Stimulated activated CD4-positive, alpha-beta T cell treated with anti-CD3 and anti-CD28 coated beads, Interleukin-1b, Interleukin-23, amount 100 ng/mL, for 48 hours (primary cell): Measurements from ENCODE around the gene DAGLB.
"Not testable (repeated sequence)": the region's sequence is repeated elsewhere in the genome, so short reads cannot be mapped to it uniquely, and the experiment has no call there.

Experiments
- DNase-seq: peaks from one replicate; pipeline ENCODE4 v3.0.0-alpha.2; 2020

DAGLB gene, protein sequence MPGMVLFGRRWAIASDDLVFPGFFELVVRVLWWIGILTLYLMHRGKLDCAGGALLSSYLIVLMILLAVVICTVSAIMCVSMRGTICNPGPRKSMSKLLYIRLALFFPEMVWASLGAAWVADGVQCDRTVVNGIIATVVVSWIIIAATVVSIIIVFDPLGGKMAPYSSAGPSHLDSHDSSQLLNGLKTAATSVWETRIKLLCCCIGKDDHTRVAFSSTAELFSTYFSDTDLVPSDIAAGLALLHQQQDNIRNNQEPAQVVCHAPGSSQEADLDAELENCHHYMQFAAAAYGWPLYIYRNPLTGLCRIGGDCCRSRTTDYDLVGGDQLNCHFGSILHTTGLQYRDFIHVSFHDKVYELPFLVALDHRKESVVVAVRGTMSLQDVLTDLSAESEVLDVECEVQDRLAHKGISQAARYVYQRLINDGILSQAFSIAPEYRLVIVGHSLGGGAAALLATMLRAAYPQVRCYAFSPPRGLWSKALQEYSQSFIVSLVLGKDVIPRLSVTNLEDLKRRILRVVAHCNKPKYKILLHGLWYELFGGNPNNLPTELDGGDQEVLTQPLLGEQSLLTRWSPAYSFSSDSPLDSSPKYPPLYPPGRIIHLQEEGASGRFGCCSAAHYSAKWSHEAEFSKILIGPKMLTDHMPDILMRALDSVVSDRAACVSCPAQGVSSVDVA

DNA sequence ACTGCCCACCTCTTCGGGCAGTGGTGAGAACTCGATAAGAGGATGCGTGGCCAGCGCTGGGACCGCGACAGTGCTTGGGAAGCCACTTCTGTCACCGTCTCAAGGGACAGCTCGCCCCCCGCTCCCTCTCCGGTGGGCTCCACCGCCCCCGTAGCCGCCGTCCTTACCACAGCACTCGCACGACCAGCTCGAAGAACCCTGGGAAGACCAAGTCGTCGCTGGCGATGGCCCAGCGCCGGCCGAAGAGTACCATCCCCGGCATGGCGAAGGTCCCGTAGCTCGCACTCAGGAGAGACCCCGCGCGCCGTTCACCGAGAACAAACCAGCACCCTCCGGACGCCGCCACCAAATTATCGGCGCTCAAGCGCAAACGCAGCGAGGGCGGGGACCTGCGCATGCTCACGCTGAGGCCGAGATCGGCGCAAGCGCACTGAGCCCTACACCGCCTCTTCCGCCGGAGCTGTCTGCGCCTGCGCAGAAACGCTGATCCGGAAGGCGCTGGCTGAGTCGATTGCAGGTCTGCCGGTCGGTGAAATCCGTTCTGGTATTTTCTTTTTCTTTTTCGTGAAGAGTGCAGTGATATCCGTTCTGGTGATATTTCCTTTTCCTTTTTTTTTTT lies at the start of gene DAGLB:
Gene DAGLB (minus strand): TSS at position 374 of the 619 bp plus-strand sequence. CDS start 112 bp downstream, at position 262.
- peak; percentile 94 for DNase-seq

DNA sequence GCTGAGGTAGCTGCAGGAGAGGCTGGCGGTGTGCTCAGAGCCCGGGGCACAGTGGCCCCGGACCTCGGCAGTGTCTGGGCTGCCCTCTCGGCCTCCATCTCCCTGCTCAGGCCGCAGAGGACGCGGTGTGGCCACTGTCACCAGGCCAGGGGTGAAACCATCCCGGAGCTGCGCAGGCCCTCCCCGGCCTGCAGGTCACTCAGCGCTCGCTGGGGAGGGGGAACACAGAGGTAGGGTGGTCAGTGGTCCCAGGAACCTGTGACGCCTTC lies 49.8 kb upstream of the DAGLB start:
- no peak for DNase-seq

DNA sequence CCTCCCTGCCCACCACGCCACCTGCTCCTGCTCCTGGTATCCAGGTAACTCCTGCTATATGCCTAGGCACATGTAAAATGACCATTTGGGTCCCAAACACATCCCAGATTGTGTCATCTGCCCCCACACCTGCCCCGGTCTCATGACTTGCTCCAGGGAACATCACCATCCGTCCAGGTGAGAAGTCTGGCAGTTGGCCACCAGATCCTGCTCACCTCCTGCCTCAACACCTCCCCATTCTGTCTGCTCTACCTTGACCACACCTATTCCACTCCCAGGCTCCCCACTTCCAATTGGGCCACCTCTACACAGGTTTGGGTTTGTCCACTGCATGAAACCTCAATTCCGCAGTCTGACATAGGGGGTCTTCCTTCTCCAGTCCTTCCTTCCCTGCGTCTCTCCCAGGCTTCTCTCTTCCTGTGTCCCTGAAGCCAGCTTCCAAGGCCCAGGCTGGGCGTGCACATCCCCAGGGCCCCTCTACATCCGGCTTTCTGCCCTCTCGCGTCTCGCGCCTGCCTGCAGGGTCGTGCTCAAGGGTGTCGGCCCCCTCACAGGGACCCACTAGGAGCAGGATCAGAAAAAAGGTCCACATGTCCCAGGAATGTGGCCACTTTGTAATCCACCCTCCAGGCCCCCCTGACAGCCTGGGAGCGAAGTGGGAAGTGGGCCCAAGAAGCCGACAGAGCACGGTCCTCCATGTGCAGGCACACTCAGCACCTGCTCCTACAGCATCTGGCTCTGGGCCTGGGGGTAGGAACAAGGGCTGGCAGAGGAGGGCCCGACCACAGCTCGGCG lies 49.3 kb upstream of the DAGLB start:
- no peak for DNase-seq

DNA sequence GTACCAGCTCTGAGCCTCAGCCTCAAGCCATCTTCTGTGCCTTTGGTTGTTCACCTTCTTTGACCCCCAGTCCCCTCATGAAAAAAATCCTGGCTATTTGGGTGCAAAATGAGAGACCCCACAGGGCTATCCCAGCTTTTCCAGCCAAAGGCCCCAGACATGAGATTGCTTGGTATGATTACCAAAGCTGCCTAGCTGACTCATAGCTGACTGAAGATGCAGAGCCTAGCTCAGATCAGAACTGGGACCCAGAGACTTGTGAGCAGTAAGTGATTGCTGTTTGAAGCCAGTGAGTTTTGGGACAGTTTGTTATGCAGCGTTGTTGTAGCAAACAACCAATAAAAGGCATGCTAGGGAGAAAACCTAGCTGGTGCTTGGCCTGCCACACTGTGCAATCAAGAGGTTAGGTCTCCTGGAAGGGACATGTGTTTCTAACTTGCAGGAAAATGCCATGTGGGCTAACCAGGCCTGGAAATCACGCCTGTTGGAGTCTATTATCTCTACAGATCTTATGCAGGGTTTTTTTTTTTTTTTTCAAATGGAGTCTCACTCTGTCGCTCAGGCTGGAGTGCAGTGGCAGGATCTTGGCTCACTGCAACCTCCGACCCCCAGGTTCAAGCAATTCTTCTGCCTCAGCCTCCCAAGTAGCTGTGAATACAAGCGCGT lies 48.0 kb upstream of the DAGLB start:
- no peak for DNase-seq

DNA sequence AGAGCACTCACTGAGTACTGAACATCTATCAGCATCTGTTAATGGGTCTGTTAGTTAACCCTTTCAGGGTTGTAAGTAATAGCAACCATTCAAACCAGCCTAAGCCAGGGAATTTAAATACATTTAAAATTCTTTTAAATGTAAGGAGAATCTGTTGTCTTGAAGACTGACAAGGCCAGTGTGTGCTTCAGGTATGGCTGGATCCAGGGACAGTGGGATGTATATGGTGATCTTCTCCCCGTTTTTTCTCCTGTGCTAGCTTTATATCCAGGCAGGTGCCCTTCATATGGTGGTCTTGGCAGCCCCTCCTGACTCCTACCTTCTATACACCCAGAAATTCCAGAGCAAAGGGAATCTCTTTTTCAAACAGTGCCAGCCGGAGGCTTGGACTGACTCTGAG lies 46.6 kb upstream of the DAGLB start:
- DNase-seq = no peak

DNA sequence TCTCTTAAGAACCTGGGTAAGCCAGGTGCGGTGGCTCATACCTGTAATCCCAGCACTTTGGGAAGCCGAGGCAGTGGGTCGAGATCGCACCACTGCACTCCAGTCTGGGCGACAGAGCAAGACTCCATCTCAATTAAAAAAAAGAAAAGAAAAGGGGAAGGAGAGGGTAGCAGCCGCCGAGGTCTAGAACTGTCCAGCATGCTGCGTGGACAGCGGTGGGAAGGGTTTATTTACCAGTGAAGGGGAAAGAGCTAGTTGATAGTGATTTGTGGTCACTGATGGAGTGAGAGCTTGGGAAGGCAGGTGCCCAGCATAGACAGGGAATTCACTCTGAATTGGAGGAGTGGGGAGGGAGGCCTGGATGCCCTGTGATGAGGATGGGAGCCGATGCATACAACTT lies 43.4 kb upstream of the DAGLB start:
- DNase-seq = no peak

DNA sequence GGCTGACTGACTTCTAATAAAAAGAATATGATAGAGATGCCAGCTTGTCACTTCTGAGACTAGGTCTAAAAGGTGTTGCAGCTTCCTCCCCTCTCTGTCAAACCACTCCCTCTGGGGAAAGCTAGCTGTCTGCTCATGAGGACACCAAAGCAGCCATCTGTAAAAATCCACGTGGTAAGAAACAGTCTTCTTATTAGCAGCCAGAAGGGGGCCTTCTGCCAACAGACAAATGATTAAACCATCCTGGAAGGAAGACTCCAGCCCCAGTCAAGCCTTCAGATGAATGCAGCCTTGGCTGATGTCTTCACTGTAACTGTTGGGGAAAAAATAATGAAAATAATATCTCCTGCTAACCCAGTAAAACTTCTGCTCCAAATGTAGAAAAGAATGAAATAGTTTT lies 41.9 kb upstream of the DAGLB start:
- DNase-seq = no peak

DNA sequence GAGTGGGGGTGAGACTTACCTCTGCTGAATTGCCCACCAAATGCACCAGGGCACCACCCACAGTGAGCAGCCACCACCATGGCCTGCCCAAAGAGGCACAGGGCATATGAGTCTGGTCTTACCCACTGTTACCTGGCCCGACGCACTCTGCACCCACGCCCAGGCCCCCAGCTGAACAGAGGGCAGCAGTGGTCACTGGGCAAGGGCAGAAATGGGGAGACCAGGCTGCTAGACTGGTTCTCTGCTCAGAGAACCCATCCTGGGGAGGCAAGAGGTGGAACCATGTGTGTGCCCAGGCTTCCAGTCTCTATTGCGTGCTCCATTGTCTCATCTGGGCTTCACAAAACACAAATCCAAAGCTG lies 39.4 kb upstream of the DAGLB start:
- no peak for DNase-seq

DNA sequence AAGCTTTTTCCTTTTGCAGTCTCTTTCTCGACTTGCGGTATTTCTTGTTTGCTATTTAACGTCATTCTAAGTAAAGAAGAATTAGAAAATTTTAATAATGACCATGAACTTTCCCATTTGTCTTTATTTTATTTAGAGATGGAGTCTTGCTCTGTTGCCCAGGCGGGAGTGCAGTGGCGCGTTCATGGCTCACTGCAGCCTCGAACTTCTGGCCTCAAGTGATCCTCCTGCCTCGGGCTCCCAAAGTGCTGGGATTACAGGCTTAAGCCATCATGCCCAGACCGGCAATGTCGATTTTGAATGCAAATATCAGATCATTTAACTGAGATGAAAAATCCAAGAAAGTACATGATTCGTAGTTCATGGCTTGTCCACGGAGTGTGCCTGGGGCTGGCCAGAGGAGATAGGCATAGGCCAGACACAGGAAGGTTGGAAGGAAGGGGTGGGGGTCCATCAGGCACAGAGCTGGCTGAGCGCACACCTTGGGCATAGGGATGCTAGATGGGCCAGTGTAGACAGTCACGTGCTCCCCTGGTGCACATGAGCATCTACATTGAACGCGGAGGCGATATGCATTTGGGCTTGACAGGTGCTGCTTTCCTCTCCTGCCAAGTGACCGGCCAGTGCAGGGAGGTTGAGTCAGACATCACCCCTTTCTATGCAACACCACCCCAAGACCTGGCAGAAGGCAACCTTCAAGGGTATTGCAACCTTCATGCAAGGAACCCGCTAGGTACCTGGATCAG lies 38.9 kb upstream of the DAGLB start:
- no peak for DNase-seq

DNA sequence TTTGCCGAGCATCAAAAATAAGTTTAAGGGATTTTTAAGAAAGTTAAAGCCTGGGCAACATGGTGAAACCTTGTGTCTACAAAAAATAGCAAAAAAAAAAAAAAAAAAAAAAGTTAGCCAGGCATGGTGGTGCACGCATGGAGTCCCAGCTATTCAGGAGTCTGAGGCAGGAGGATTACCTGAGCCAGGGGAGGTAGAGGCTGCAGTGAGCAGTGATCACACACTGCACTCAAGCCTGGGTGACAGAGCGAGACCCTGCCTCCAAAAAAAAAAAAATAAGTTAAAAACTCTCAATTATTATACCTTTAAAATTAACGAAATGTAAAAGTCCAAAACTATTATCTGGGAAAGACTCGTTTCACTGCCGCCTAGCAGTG lies 35.0 kb upstream of the DAGLB start:
- no peak for DNase-seq

DNA sequence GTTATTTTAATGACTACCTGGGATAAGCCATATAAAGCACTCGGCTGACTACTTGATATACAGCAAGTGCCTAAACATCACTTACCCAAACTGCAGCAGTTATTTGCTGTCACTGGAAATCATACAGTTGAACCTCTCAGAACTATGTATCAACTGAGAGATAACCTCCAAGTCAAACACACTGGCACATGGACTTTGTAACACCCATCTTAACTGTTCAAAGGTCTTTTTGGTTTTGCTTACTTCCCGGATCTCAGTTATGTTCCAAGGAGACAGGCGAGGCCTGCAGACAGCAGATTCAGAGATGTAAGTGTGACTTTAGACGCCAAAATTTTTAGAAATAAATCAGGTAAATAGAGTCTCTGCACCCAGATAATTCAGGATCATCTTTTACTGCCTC lies 34.6 kb upstream of the DAGLB start:
- no peak for DNase-seq

DNA sequence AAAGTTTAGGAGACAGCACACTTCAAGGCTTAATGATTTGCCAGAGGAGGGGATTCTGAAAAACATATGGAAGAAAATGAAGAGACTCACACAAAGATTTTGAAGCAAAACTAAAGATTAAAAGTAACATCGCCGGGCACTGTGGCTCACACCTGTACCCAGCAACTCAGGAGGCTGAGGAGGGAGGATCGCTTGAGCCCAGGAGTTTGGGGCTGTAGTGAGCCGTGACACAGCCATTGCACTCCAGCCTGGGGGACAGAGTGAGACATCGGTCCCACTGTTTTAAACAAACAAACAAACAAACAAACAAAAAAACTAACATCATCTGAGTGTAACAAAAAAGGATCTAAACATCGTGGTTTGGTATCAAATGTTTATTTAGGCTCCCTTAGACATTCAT lies 33.7 kb upstream of the DAGLB start:
- DNase-seq = no peak

DNA sequence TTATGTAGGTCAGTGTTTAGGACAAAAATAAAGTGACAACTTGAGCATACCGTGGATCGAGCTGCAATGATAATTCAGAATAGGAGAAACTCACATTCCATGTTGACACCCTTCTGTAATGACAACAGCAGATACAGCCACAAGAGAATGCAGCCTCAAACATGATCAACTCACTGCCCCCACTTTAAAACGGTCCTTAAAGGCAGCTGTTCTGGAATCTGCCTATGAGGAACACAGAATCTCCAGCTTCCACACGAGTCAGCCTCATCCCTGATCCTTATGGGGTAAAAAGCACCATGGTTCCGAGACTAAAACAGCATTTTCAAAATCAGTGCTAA lies 32.5 kb upstream of the DAGLB start:
- no peak for DNase-seq

DNA sequence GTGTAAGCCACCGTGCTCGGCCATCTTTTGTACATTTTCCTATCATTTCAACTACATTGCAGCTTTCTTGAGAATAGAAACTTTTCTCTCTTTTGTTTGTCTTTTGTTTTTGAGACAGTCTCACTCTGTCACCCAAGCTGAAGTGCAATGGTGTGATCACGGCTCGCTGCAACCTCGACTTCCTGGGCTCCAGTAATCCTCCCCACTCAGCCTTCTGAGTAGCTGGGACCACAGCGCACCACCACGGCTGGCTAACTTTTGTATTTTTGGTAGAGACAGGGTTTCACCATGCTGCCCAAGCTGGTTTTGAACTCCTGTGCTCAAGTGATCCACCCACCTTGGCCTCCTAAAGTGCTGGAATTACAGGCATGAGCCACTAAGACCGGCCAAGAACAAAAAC lies 31.3 kb upstream of the DAGLB start:
- no peak for DNase-seq

DNA sequence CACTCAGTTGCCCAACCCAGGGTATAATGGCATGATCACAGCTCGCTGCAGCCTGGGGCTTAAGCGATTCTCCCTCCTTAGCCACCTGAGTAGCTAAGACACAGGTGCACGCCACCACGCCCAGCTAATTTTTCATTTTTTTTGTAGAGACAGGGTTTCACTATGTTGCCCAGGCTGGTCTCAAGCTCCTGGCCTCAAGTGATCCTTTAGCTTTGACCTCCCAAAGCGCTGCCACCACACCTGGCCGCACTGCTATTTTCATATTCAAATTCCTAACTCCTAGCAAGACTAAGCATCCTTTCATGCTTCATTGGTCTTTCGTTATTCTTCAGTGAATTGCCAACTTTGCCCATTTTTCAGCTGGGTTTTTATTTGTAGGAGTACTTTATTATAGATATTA lies 30.4 kb upstream of the DAGLB start:
- DNase-seq = no peak

DNA sequence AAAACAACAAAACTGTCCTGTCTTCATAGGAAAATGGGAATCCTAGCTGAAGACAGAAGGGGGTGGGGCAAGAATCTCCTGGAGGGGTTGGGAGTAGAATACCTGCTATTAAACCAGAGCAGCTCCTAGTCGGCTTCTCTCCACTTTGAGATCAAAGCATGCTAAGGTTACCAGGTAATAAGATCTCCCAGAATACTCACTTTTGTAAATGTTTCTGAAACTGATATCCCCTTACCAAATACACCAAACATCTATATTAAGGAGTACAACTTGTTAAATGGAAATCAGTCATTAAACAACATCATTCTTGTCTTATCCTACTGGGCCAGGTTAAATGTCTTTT lies 29.5 kb upstream of the DAGLB start:
- DNase-seq = no peak

DNA sequence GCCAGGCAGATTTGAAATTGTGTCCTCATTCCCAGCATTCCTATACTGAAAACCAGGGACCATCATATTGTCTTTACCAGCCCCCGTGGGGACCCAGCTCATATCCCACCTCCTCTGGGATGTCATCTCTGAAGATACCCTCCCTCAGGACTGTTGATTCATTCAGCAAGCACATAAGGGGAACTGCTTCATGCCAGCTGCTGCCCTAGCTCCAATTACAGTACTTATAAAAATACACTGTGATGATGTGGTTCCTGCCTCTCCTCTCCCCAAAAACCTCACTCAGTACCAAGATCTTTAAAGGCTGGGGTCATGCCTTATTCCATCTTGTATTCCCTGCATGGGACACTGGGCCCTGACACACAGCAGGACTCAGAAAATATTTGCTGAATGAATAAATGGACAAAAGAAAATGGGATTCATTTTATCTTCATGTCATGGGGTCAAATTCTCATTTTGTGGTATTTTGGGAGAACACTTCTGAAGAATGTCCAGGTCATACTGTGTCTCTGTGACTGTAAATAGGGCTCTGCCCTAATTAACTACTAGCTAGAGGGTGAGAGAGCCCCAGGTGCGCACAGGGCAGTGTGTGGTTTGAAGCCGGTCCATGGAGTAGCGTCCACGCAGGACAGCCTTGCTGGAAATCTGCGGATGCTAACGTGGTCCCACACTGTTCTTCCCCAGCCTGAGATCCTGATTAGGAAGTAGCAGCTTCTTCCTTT lies 29.0 kb upstream of the DAGLB start:
- DNase-seq = no peak

DNA sequence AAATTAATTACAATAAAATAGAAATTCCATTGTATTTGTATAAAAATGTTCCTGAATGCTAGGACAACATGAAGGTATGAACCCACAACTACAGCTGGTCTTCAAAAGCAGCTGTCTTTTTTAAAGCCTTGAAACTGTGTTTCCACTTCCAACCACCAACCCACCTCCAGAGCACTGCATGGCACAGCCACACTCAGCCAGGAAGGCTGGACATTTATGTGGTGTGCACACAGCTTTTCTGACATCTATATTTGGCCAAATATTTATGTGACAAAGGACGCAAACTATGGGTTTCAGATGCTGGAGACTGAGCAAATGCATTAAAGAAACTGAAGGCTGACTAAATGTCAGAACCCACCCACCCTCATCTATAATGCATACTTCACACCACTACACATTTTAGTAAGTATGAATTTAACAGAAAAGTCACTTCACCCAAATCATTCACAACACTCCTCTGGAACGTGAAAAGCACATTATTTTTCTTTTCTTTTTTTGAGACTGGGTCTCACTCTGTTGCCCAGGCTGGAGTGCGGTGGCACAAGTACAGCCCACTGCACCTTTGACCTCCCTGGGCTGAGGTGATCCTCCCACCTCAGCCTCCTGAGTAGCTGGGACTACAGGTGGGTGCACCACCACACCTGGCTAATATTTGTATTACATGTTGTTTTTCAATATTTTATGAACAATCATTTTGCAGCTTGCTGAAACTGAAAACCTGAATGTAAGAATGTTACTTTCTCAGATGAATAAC lies 27.9 kb upstream of the DAGLB start:
- no peak for DNase-seq

DNA sequence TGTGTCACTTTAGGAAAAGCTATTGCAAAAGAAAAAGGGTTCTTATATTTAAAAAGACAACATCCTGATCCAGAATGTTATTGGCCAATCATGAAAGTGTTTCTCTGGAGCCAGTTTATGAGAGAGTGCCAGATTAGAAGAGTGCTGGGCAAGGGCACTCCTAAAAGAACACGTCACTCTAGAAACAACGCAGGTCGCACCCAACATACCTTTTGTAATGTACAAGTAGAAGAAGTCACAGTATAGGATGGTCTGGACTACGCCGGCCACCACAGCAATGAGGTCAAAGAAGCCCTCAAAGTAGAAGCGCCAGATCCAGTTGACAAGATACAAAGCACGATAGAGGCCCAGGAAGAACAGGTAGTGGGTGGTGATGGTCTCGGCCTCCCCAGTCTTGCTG lies 18.1 kb upstream of the DAGLB start:
- no peak for DNase-seq

DNA sequence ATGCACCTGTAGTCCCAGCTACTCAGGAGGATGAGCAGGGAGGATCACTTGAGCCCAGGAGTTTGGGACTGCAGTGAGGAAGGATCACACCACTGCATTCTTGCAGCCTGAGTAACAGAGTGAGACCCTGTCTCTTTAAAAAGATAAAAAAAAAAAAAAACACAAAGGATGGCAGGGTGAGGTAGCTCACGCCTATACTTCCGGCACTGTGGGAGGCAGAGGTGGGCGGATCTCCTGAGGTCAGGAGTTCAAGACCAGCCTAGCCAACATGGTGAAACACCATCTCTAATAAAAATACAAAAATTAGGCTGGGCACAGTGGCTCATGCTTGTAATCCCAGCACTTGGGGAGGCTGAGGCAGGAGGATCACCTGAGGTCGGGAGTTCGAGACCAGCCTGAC lies 15.9 kb upstream of the DAGLB start:
- DNase-seq = not testable (repeated sequence)

DNA sequence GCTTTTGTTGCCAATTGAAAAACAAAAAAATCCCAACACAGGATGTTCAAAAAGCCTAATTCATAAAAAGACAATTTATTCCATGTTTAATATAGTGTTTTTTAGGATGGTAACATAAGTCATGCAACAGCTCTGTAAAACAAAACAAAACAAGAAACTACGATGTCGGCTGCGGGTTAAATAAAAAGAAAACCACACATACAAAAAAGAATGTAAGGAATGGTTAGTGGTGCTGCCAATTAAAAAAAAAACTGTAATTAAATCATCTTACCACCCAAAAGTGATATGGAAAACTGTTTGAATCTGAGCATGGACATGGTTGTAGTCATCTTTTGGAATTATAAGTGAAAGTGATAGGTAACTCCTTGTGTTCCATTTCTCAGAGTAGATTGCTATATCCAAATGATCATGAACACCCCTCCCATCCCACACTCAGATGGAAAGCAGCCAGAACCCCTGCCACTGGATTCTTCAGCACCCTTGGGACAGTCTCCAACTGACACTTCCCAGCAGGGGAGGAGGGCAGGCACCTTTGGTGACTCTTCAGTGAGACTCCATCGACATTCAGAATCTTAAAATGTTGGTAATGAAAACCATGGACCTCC lies 14.3 kb upstream of the DAGLB start:
- DNase-seq = no peak
